Activated CD4-positive, CD25-positive, alpha-beta regulatory T cell treated with anti-CD3 and anti-CD28 coated beads, Interleukin-2, amount 50 U/mL, for 16 hours (primary cell): ENCODE measurements around the gene EDN1.

Source experiments
- DNase-seq: peaks from one replicate; pipeline ENCODE4 v3.0.0-alpha.2; 2020; ENCODE audit warnings: low read depth, low spot score

The EDN1 gene

GRCh38 chr6:12270551-12271230 is 19.5 kb upstream of the EDN1 start:
- DNase-seq, result no peak

- DNase-seq, result no peak
These were observed 18.6 kb upstream of the EDN1 start for GRCh38 chr6:12271594-12271993.

- DNase-seq, result no peak
These were observed 18.2 kb upstream of the EDN1 start for GRCh38 chr6:12271997-12272396.

- DNase-seq, result no peak
These were observed 15.1 kb upstream of the EDN1 start for GRCh38 chr6:12275107-12275506.

GRCh38 chr6:12276930-12277315 is 13.2 kb upstream of the EDN1 start:
- no peak for DNase-seq

- DNase-seq, result no peak
These were observed 12.8 kb upstream of the EDN1 start for GRCh38 chr6:12277386-12277785.

- DNase-seq, result no peak
These were observed 11.2 kb upstream of the EDN1 start for GRCh38 chr6:12278915-12279314.

GRCh38 chr6:12279322-12280091 is 10.7 kb upstream of the EDN1 start:
- no peak for DNase-seq

- no peak for DNase-seq
These were observed 9.7 kb upstream of the EDN1 start for GRCh38 chr6:12280458-12280857.

GRCh38 chr6:12280902-12281301 is 9.3 kb upstream of the EDN1 start:
- no peak for DNase-seq

GRCh38 chr6:12283904-12284303 is 6.3 kb upstream of the EDN1 start:
- DNase-seq, result no peak

GRCh38 chr6:12286373-12287110 is 3.6 kb upstream of the EDN1 start:
- DNase-seq, result no peak

GRCh38 chr6:12288211-12288618 is 1.9 kb upstream of the EDN1 start:
- DNase-seq, result no peak

GRCh38 chr6:12288914-12289313 is 1.2 kb upstream of the EDN1 start:
- no peak for DNase-seq

GRCh38 chr6:12289365-12289919 is 719 bp upstream of the EDN1 start:
- DNase-seq, result no peak

- no peak for DNase-seq
These were observed 1.1 kb downstream of the EDN1 start for GRCh38 chr6:12291071-12291838.

GRCh38 chr6:12291839-12292604 is 1.9 kb downstream of the EDN1 start:
- DNase-seq, result no peak

- DNase-seq, result no peak
These were observed 3.2 kb downstream of the EDN1 start for GRCh38 chr6:12293235-12293930.

GRCh38 chr6:12293931-12294807 is 4.0 kb downstream of the EDN1 start:
- no peak for DNase-seq
